GM18507 (cell line): Measurements from ENCODE around the gene LAMTOR1.

Experiments used
- DNase-seq: peaks from one replicate; pipeline ENCODE4 v3.0.0; 2011; ENCODE audit warnings: low read depth; ENCODE audit not compliant: insufficient read length; ENCODE audit errors: extremely low spot score
- FAIRE-seq: peaks from 2 replicates; lab custom pipeline; 2011; peaks lifted over from hg19 to GRCh38; lab: Jason Lieb, UNC

The LAMTOR1 gene

DNA sequence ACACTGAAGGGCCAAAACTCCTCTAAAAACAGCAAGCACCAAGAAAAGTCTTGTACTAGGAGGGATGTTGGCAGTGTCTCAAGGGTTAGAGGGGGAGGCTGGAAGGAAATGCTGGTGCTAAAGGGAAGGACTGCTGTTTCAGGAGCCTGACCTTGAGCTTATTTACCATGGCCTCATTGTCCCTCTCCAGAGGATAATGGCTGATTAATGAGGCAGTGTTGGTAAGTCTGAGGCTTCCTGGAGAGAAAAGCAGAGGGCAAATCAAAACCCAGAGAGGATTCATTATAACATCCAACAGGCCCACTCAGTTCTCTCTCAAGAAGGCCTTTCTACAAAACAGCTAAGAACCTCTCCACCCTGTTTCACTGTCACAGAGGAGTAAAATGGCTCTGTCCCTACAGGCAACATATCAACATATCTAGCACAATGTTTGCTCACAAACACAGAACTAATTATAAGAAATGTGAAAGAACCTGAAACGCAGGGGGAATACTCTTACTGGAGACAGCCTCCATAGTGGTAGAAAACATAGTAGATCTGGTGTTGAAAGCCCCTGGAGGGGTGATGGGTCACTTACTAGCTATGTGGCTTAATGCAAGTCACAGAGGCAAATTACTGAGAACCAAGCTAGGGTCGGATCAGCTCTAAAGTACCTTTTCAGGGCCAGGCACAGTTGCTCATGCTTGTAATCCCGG, 54.2 kb downstream of the LAMTOR1 start:
- FAIRE-seq: no peak
- DNase-seq: no peak
